Fibroblast of lung (primary cell): ENCODE measurements around the gene IRF2.

Experiments
- CTCF ChIP-seq, 2 donors: IDR thresholded peaks in 1 of 2; conservative IDR thresholded peaks in 1 of 2; 1 replicate in 1 of 2; 2 replicates in 1 of 2; pipeline ENCODE4 v1.5.1; 2011 to 2012; ENCODE audit warnings: low read length in 2 of 2, control low read depth in 1 of 2, inconsistent platforms in 1 of 2, low read depth in 1 of 2, mild to moderate bottlenecking in 1 of 2
- EZH2 ChIP-seq: IDR thresholded peaks from 2 replicates; pipeline ENCODE4 v1.5.1; 2012; ENCODE audit warnings: low read length, control low read depth, mild to moderate bottlenecking; ENCODE audit errors: missing control alignments

GRCh38 chr4:184489771-184490170, 15.4 kb upstream of the IRF2 start:
- TF ChIP-seq EZH2 = no peak
- no peak for TF ChIP-seq CTCF (conservative IDR thresholded peaks at IDR 0.05 in 1 of 2, IDR thresholded peaks at IDR 0.05 in 1 of 2; ENCODE audit: low read depth in 1 of 2, low read length in 2 of 2)
